NCI-H526 treated with DMSO at 0.1 percent for 48 hours (cell line): ENCODE measurements around the gene ANKRD13B.

ENCODE experiments used
- DNase-seq: peaks from one replicate; lab custom pipeline; 2025; lab: John Stamatoyannopoulos, UW

ANKRD13B gene

GRCh38 chr17:29616300-29617048, 23.5 kb downstream of the ANKRD13B start:
- DNase-seq, result peak; percentile 25

GRCh38 chr17:29617125-29617480, 24.2 kb downstream of the ANKRD13B start:
- peak; percentile 90 for DNase-seq

- peak; percentile 64 for DNase-seq
These were observed 24.7 kb downstream of the ANKRD13B start for GRCh38 chr17:29617481-29618271.

- DNase-seq, result no peak
These were observed 25.5 kb downstream of the ANKRD13B start for GRCh38 chr17:29618272-29619065.

GRCh38 chr17:29619251-29619650, 26.3 kb downstream of the ANKRD13B start:
- peak; percentile 16 for DNase-seq

GRCh38 chr17:29620271-29620670, 27.3 kb downstream of the ANKRD13B start:
- DNase-seq, result no peak

- DNase-seq, result no peak
These were observed 28.0 kb downstream of the ANKRD13B start for GRCh38 chr17:29620779-29621500.

- no peak for DNase-seq
These were observed 28.8 kb downstream of the ANKRD13B start for GRCh38 chr17:29621751-29622194.

- peak; percentile 36 for DNase-seq
These were observed 29.7 kb downstream of the ANKRD13B start, which contains the start of gene CORO6 for GRCh38 chr17:29622337-29623282. TSS of gene CORO6 (minus strand) at chr17:29622912. CDS start at chr17:29621421, 1,491 bp downstream.

- no peak for DNase-seq
These were observed 30.3 kb downstream of the ANKRD13B start for GRCh38 chr17:29623283-29623647.

GRCh38 chr17:29624586-29624985, 31.7 kb downstream of the ANKRD13B start:
- DNase-seq, result no peak

- no peak for DNase-seq
These were observed 32.3 kb downstream of the ANKRD13B start for GRCh38 chr17:29625037-29625750.

- DNase-seq, result no peak
These were observed 35.0 kb downstream of the ANKRD13B start for GRCh38 chr17:29627951-29628350.

GRCh38 chr17:29628644-29629043, 35.7 kb downstream of the ANKRD13B start:
- DNase-seq, result no peak

GRCh38 chr17:29629839-29630238, 36.9 kb downstream of the ANKRD13B start:
- no peak for DNase-seq

GRCh38 chr17:29630630-29631193, 37.8 kb downstream of the ANKRD13B start:
- no peak for DNase-seq

GRCh38 chr17:29633886-29634285, 41.0 kb downstream of the ANKRD13B start:
- no peak for DNase-seq

GRCh38 chr17:29640413-29640812, 47.5 kb downstream of the ANKRD13B start:
- no peak for DNase-seq

- DNase-seq, result no peak
These were observed 48.2 kb downstream of the ANKRD13B start for GRCh38 chr17:29640981-29641642.
